ENCODE measurements around the gene TP53INP2. TPM values are rescaled to one million over a fixed set of nuclear protein-coding genes. Genes with fewer than 3 reads are reported as not detected.
"Not testable (repeated sequence)": the region's sequence is repeated elsewhere in the genome, so short reads cannot be mapped to it uniquely, and the experiment has no call there.

The TP53INP2 gene
- polyA plus RNA-seq, 3 donors = 12.1 to 13.8 (median 13.2) TPM

- DNase-seq = no peak
Observed at GRCh38 chr20:34705008-34705396, 858 bp downstream of the TP53INP2 start.

- DNase-seq = no peak
Observed at GRCh38 chr20:34705397-34706301, 1.5 kb downstream of the TP53INP2 start.

GRCh38 chr20:34706302-34706875, 2.2 kb downstream of the TP53INP2 start:
- DNase-seq = no peak

GRCh38 chr20:34706912-34707784, 3.0 kb downstream of the TP53INP2 start:
- DNase-seq = no peak

- DNase-seq = peak; percentile 43
Observed at GRCh38 chr20:34708621-34709043, 4.5 kb downstream of the TP53INP2 start.

- peak; percentile 77 for DNase-seq
Observed at GRCh38 chr20:34709044-34709830, 5.1 kb downstream of the TP53INP2 start.

- DNase-seq = peak; percentile 67
Observed at GRCh38 chr20:34709831-34710567, 5.9 kb downstream of the TP53INP2 start.

GRCh38 chr20:34710568-34710839, 6.4 kb downstream of the TP53INP2 start:
- no peak for DNase-seq

GRCh38 chr20:34710861-34711574, 6.9 kb downstream of the TP53INP2 start:
- no peak for DNase-seq

GRCh38 chr20:34711813-34712430, 7.8 kb downstream of the TP53INP2 start:
- DNase-seq = no peak

GRCh38 chr20:34712525-34713192, 8.5 kb downstream of the TP53INP2 start:
- no peak for DNase-seq

GRCh38 chr20:34713194-34713943, 9.2 kb downstream of the TP53INP2 start:
- no peak for DNase-seq

- DNase-seq = not testable (repeated sequence)
Observed at GRCh38 chr20:34713944-34714515, 9.9 kb downstream of the TP53INP2 start.

- no peak for DNase-seq
Observed at GRCh38 chr20:34715384-34715783, 11.2 kb downstream of the TP53INP2 start.

GRCh38 chr20:34716921-34717229, 12.7 kb downstream of the TP53INP2 start:
- DNase-seq = no peak

GRCh38 chr20:34717230-34718095, 13.3 kb downstream of the TP53INP2 start:
- DNase-seq = no peak
